GDM1 (cell line): ENCODE measurements around the gene PIGV.
"Not testable (repeated sequence)": the region's sequence is repeated elsewhere in the genome, so short reads cannot be mapped to it uniquely, and the experiment has no call there.

Source experiments
- DNase-seq: peaks from one replicate; lab custom pipeline; 2025; lab: John Stamatoyannopoulos, UW

PIGV gene

DNA sequence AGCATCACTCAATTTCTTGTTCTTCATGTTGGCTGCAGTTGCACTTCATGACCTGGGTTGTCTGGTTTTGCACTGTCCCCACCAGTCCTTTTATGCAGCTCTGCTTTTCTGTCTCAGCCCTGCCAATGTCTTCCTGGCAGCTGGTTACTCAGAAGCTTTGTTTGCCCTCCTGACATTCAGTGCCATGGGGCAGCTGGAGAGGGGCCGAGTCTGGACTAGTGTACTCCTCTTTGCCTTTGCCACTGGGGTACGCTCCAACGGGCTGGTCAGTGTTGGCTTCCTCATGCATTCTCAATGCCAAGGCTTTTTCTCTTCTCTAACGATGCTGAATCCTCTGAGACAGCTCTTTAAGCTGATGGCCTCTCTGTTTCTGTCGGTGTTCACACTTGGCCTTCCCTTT, 6.6 kb downstream of the PIGV start:
- no peak for DNase-seq

DNA sequence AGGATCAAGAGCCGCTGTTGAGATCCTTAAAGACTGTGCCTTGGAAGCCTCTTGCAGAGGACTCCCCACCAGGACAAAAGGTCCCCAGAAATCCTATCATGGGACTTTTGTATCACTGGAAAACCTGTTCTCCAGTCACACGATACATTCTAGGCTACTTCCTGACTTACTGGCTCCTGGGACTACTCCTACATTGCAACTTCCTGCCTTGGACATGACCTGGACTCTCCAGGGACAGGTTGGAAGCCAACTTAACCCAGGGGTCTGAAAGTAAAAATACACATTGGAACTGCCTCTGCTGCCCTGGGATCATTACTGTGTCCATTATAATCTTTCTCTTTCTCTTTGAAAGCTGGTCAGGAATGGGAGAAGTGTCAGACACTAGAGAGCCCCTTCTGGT, 9.9 kb downstream of the PIGV start:
- no peak for DNase-seq

DNA sequence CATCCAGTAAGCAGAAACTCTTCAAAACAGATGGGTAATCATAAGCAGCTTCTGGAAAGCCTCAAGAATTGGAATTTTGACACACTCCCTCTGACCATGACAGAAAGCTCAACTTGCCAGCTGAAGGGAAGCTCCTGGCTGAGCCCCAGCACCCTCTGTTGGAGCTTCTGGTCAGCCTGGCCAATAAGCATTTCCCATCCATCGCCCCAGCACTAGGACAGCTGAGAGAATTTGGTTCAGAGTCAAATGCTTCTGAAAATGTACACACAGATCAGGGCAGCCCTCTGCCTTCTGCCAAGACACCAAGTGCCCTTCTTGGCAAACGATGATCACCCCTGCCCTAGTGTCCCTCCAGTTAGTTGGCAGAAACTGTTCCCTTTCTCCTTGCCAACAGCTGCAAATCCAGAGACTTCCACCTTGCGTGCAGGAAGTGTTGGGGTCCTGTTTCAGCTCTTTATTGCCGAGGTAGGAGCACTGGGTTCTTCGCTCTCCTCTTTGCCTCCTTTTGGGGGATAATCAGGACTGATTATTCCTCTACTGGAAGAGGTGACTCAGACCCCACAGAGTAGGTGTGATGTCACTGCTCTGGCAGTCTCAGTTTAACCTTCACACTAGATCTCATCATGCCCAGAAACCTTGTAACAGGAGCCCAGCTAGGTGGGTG, 11.9 kb downstream of the PIGV start:
- no peak for DNase-seq

- DNase-seq: not testable (repeated sequence)
Measured at GRCh38 chr1:26803932-26804331, 16.2 kb downstream of the PIGV start.

GRCh38 chr1:26810105-26810504, 22.4 kb downstream of the PIGV start:
- DNase-seq: peak; percentile 39

GRCh38 chr1:26811057-26811456, 23.3 kb downstream of the PIGV start:
- no peak for DNase-seq

DNA sequence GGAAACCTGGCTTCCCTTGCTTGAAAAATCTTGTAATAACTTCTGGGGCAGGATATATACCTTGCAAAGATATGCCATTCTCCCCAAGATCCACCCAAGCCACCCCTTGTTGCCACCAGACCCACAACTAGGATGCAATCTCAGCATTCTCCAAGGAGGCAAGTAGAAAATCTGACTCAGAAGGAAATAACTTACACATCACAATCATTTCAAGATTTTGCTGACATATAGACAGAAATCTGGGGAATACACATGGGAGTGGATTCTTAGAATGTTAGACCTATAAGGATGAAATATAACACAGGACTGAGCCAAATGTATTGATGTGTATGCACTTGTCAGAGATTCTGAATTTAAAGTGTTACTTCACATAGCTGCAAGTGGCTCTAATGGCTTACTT, 24.0 kb downstream of the PIGV start:
- no peak for DNase-seq

DNA sequence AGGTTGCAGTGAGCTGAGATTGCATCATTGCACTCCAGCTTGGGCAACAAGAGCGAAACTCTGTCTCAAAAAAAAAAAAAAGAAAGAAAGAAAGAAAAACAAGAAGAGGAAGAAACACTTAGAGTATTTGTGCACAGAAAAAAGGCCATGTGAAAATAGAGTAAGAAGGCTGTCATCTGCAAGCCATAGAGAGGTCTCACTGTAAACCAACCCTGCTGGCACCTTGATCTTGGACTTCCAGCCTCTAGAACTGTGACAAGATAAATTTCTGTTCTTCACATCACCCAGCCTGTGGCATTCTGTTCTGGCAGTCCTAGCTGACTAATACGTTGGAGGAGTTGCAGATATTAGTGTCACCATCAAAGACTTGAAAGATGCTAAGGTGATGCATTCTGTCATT, 26.6 kb downstream of the PIGV start:
- no peak for DNase-seq

DNA sequence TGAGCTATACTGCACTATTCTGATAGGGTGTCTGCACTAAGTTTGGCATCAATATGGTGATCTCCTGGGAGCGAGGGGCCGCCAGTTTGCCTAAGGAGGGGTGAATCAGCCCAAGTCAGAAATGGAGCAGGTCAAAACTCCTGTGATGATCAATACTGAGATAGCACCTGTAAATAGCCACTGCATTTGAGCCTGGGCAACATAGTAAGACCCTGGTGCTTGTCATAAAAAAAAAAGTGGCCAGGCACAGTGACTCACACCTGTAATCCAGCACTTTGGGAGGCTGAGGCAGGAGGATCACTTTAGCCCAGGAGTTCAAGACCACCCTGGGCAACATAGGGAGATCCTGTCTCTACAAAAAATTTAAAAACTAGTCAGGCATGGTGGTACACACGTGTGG, 27.1 kb downstream of the PIGV start:
- DNase-seq: no peak

DNA sequence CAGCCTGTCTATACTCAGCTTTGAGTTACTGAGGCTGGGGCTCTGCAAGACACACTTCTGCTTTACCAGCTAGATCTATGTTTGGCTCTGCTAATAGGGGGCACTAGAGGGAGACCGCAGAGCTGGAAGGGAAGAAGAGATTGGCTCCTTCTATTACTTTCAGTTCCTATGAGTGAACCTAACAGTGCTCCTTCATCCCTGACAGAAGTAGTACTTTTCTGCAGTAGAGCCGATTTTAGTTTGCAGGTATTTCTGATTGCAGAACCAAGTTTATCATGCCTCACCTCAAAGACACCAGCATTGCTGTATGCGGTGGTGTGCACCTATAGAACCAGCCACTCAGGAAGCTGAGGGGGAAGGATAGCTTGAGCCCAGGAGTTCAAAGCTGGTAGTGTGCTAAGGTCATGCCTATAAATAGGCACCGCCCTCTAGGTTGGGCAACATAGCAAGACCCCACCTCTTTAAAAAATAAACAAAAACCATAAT, 33.1 kb downstream of the PIGV start:
- DNase-seq: peak; percentile 67

DNA sequence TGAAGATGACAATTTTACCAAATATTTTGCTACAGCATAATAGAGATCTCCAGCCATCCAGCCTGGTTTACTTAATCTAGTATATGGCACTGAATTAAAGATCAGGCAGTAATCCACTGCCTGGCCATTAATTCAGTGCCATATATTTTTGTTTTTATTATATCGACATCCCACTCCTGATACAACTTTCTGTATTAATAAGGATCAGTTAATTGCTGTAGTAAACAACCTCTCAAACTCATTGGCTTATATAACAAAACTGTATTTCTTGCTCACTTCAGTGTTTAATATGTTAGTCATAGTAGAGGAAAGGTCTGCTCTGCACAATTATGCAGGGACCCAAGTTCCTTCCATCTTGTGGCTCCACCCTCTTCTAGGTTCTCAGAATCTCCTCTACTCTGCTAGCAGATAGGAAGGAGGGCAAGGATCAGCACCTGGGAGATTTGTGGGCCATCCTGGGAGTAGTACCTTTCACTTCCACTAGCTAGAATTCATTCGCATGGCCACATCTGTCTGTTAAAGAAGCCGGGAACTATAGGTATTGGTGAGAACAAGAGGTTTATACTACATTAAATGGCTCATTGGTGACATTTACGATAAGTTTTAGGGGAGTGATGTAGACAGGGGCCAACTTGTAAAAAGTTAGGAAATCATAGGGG, 35.1 kb downstream of the PIGV start:
- no peak for DNase-seq

GRCh38 chr1:26824731-26825130, 37.0 kb downstream of the PIGV start:
- no peak for DNase-seq

GRCh38 chr1:26826261-26827105, 38.7 kb downstream of the PIGV start, which contains the start of gene ZDHHC18:
Gene ZDHHC18 (plus strand): TSS chr1:26826688. CDS start chr1:26826805, 117 bp downstream.
- DNase-seq: peak; percentile 46

GRCh38 chr1:26827106-26827604, 39.4 kb downstream of the PIGV start:
- no peak for DNase-seq

DNA sequence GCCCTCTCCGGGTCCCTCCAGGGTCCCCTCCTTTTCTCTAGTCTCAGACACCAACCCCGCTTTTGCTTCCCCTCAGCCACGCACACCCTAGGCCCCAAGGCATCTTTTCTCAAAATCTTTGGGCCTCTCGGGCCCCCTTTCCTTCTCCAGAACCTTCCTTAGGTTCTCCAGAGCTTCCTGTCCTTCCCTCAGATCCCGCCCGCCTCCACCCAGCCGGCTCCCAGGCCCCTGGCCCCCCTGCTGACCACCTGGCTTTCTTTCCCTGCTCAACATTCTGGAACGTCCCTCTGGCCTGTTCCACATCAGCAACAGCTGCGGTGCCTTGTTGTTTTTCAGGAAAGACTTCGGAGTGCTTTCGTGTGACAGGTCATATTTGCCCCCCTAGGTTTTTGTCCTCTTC, 39.9 kb downstream of the PIGV start:
- no peak for DNase-seq

- no peak for DNase-seq
Measured at GRCh38 chr1:26828411-26828991, 40.8 kb downstream of the PIGV start.

DNA sequence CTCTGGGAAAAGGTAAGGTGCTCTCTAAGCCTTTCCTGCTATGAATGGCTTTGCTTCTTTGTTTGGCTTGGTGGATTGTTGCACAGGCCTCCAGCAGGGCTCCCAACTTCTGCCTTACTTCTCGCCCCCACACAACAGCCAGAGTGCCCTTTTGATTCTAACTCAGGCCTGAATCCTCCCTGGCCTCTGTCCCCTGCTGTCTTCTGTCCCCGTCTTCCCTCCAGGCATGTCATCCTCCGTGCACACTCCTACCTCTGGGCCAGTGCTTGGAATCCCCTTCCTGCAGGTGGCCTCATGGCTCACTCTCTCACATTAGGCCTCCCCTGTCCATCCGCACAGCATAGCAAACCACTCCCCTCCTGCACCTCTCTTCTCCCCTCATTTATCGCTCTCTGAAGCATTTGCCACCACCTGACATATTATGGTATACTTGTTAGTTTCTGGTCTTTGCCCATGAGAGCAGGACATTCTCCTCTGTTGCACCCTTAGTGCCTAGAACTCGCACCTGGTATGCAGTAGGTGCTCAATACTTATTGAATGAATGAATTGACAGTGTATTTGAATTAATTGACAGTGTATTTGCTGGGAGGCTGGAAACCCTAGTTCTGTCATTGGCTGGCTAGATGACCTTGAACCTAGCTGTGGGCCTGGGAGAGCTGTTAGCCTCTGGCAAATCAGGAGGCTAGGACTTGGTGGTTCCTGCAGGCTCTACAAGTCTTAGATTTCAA, 41.6 kb downstream of the PIGV start:
- DNase-seq: no peak

DNA sequence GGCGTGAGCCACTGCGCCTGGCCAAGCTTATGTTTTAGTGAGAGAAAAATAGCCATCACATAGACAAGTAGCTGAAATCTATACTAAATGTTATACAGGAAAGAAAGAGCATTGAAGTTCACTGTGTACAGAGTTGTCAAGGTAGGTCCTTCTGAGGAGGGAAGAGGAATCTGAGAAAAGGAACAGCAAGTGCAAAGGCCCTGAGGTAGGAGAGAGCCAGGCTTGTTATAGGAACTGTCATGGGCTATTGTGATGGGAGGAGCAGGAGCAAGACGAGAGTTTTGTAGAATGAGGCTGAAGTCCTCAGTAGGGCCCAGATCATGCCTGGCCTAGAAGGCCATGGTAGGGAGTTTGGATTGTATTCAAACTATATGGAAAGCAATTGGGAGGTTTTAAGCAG, 43.3 kb downstream of the PIGV start:
- no peak for DNase-seq

DNA sequence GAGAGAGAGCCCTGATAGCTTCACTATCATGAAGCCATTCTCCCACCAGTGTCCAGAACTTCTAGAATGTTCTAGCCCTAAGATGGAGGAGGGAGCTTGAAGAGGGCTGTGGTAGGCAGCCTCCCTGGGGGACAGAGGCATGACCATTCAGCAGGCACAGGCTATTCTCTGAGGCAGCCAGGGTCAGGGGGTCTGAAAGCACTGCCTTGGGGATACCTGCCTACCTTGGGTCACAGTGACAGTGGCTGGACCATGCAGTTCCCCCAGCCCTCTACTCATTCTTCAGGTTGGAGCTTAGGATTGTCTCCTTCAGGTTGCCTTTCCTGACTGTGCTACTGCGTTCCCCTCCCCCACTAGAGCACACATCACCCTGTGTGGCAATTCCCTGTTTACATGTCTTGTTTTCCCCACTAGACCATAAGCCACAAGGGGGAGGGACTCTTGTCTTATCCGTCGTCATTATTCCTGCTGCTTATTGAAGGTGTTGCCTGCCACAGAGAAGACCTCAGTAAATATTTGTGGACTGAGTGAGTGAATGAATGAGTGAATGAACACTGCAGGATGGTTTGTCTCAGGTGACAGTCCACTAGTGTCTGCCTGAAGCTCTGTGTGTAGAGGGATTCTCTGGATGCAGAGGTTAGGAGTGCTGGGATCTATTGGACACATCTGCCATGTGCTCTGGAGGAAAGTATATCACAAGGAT, 43.9 kb downstream of the PIGV start:
- DNase-seq: no peak

DNA sequence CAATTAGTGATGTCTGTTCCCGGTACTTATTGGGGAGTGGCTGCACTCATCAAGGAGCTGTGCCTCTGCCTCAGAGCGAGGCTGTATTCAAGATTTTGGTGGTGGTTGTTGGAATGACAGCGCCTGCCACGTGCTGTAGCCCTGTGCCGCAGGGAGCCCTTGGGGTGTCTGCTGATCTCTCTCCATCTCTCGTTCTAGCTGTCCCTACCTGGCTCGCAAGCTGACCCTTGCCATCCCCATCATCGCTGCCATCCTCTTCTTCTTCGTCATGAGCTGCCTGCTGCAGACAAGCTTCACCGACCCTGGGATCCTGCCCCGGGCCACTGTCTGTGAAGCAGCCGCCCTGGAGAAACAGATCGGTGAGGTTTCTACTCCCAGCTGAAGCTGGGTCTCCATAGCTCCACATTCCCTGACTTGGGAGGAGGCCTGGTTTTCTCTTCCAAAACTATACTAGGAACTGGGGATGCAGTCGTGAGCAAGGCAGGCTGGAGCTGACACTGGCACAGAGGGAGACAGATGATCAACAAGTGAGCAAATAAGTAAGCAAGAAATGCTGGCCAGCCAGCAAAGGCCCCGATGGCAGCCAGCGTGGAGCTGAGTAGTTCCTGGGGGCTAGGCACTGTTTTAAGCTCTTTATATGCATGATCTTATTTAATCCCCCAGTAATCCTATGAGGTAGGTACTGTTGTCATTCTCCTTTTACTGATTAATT, 44.7 kb downstream of the PIGV start:
- no peak for DNase-seq
